Heart right ventricle (tissue), 16 donors: ENCODE data around the gene GSTM2. TPM values are rescaled to one million over a fixed set of nuclear protein-coding genes. Genes with fewer than 3 reads are reported as not detected.

ENCODE experiments used
- ATAC-seq, 8 donors: fragments of 200-7000 bp; cut with Tn5 transposase; one replicate each; pipeline ENCODE4 v1.9.1; 2020; ENCODE audit warnings: mild to moderate bottlenecking in 8 of 8, moderate library complexity in 8 of 8, moderate number of reproducible peaks in 1 of 8
- DNase-seq, 2 donors: peaks; one replicate each; pipeline ENCODE4 v3.0.0-alpha.2; 2020
- H3K27ac ChIP-seq, 10 donors: fragments of 200-600 bp; sonication (generic) in 2 of 10; one replicate each; pipeline versions ENCODE4 v1.5.0 to v1.8.0; 2020 to 2022; ENCODE audit warnings: mild to moderate bottlenecking in 3 of 10
- H3K27me3 ChIP-seq, 7 donors: fragments of 200-600 bp; one replicate each; pipeline ENCODE4 v1.8.0; 2021 to 2022; ENCODE audit warnings: mild to moderate bottlenecking in 2 of 7
- H3K36me3 ChIP-seq, 9 donors: fragments of 200-600 bp; sonication (generic) in 1 of 9; one replicate each; pipeline versions ENCODE4 v1.5.0 to v1.8.0; 2020 to 2022; ENCODE audit warnings: mild to moderate bottlenecking in 2 of 9
- H3K4me1 ChIP-seq, 9 donors: fragments of 200-600 bp; sonication (generic) in 1 of 9; one replicate each; pipeline versions ENCODE4 v1.5.0 to v1.8.0; 2020 to 2022; ENCODE audit warnings: mild to moderate bottlenecking in 4 of 9
- H3K4me3 ChIP-seq, 10 donors: fragments of 200-600 bp; sonication (generic) in 2 of 10; one replicate each; pipeline versions ENCODE4 v1.5.0 to v1.8.0; 2020 to 2022; ENCODE audit warnings: mild to moderate bottlenecking in 7 of 10, moderate library complexity in 2 of 10
- H3K9me3 ChIP-seq, 11 donors: fragments of 200-600 bp in 10 of 11; sonication (generic) in 2 of 11; one replicate each; pipeline versions ENCODE4 v1.5.0 to v1.8.0; 2013 to 2022; ENCODE audit warnings: mild to moderate bottlenecking in 2 of 11, control low read depth in 1 of 11, moderate library complexity in 1 of 11
- WGBS, 2 donors: extraction: QIAGEN DNeasy Blood & Tissue Kit; methylation state at CpG; one replicate each; pipeline ENCODE4 v1.1.7; 2013; ENCODE audit warnings: inconsistent platforms in 1 of 2; 5-methylcytosine and 5-hydroxymethylcytosine counted together
- intact Hi-C, 10 donors: fragments of 100-400 bp; cut with DNase I; formaldehyde crosslinking; loops; one replicate each; pipeline versions ENCODE4 v1.11.1 to v1.14.2; 2022
- polyA plus RNA-seq, 2 donors: library from polyadenylated mRNA; stranded (reverse); fragments of 200-250 nt; gene quantifications; one replicate each; pipeline ENCODE4 v1.2.3, GENCODE V29; 2013
- total RNA-seq, 10 donors: library from RNA; stranded (reverse); fragmentation: NEBNext Ultra II Directional in 3 of 10; extraction: Animal tissue kit (Norgen Biotek cat#: 25700) in 3 of 10; gene quantifications; one replicate each; pipeline versions ENCODE4 v1.2.1 to v1.2.4, GENCODE V29; 2021 to 2023
- TF ChIP-seq, protein P1 (sequence below), 9 donors: fragments of 200-600 bp; sonication (generic) in 2 of 9; IDR thresholded peaks; one replicate each; pipeline versions ENCODE4 v1.5.0 to v1.8.0; 2021 to 2022; ENCODE audit warnings: antibody characterized with exemption in 9 of 9, mild to moderate bottlenecking in 5 of 9, moderate library complexity in 1 of 9
- donor health status: Arrhythmogenic right ventricular cardiomyopathy.
- donor health status: ischemic (EF 13 %, LVEDD 7.1; RV severe dilation, severe dysfunction).
- donor health status: healthy with polysubstance abuse.
- donor health status: DM: no; HTN: yes; CAD: no.
- donor health status: DM: no; HTN: no; CAD: no.
- donor health status: ischemic (EF 25% LVEDD 6.9; RV normal size, moderate dysfunction).
- donor health status: ischemic (EF 25% LVEDD 5.7; RV mildly dilated, moderate dysfunction).
- donor health status: healthy.
- donor health status: DM: yes; HTN: yes; CAD: no.
- donor health status: Ischemic cardiomyopathy.
- donor health status: ischemic (EF 35%, LVEDD 5.7; RV mildly dilated, moderate dysfunction).
- donor health status: nonischemic (EF 11% LVEDD 7.7; RV severe dilation, severe dysfunction).
- donor health status: DM: yes; HTN: yes; CAD: no.
- donor health status: PGD.
- donor health status: ischemic (EF 29% LVEDD 5.4; RV normal size, mild dysfunction).
- donor health status: nonischemic (EF 23%, LVEDD 6.1; RV moderate dilation, normal function).

Gene GSTM2
- total and polyA plus RNA-seq, 12 donors, result 23.1 to 113 (median 68.1) TPM

GRCh38 chr1:109644670-109645069, 23.2 kb upstream of the GSTM2 start:
- DNase-seq (no peak), ATAC-seq (no peak)
- Histone ChIP-seq H3K4me1 (peaks cover 0 to 12% (median 6%) of the 10 kb centered on the region in 9 donors), H3K36me3 (no peaks in the 10 kb centered on the region), H3K27ac (no peak overlapping the region), H3K4me3 (no peak overlapping the region), H3K27me3 (no peaks in the 10 kb centered on the region), H3K9me3 (peaks cover 0 to 6% (median 0%) of the 10 kb centered on the region in 11 donors)
- intact Hi-C loops, result loop anchor here in 8 of 10 donors (5.0 to 10.0 kb wide), 5 partner anchors 43 to 340 kb away; partner anchors contain the start of genes GSTM1 (in 5 of the 8), GNAI3 (in 3 of the 8) and AHCYL1 (in 2 of the 8)
- WGBS, 2 donors, result 59 to 66% methylated on average over 10 of the region's 10 CpGs
- TF ChIP-seq, protein P1, sequence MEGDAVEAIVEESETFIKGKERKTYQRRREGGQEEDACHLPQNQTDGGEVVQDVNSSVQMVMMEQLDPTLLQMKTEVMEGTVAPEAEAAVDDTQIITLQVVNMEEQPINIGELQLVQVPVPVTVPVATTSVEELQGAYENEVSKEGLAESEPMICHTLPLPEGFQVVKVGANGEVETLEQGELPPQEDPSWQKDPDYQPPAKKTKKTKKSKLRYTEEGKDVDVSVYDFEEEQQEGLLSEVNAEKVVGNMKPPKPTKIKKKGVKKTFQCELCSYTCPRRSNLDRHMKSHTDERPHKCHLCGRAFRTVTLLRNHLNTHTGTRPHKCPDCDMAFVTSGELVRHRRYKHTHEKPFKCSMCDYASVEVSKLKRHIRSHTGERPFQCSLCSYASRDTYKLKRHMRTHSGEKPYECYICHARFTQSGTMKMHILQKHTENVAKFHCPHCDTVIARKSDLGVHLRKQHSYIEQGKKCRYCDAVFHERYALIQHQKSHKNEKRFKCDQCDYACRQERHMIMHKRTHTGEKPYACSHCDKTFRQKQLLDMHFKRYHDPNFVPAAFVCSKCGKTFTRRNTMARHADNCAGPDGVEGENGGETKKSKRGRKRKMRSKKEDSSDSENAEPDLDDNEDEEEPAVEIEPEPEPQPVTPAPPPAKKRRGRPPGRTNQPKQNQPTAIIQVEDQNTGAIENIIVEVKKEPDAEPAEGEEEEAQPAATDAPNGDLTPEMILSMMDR (IDR thresholded peaks at IDR 0.05), result no peak

DNA sequence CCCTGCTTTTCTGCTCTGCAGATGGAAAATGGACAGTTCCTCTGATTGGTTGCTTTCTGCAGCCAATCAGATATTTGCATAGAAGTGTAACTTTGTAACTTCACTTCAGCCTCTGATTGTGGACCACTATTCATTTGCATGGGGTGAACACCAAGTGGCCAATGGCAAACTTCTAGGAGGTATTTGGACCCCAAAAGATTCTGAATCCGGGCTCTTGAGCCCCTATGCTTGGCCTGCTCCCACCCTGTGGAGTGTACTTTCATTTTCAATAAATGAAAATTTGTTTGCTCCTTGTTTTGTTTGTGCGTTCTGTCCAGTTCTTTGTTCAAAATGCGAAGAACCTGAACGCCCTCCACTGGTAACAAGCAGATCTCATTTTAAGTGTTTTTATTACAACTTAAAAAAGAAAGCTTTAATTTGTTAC, 18.4 kb upstream of the GSTM2 start:
- peak overlapping the region in 1 of 10 donors; percentile 4 for H3K27ac ChIP-seq
- no peak for DNase-seq
- peak overlapping the region in 6 of 10 donors; percentile 29 to 42 (median 38) for H3K4me3 ChIP-seq
- peaks cover 0 to 2% (median 0%) of the 10 kb centered on the region in 9 donors for H3K4me1 ChIP-seq
- ATAC-seq, result peak in 5 of 8 donors; percentile 15 to 46 (median 33)
- TF ChIP-seq, protein P1 (IDR thresholded peaks at IDR 0.05), result peak in 7 of 9 donors; percentile 17 to 52 (median 39)
- 54 to 62% methylated on average over 4 of the region's 4 CpGs for WGBS, 2 donors
- H3K27me3 ChIP-seq, result no peaks in the 10 kb centered on the region
- H3K36me3 ChIP-seq, result no peaks in the 10 kb centered on the region
- intact Hi-C loops, result loop anchor here in 3 of 10 donors (5.0 to 10.0 kb wide), 3 partner anchors 38 to 335 kb away; partner anchors contain the start of genes AHCYL1 (in 2 of the 3) and GSTM1 (in 1 of the 3)
- peaks cover 0 to 6% (median 0%) of the 10 kb centered on the region in 11 donors for H3K9me3 ChIP-seq

- no peaks in the 10 kb centered on the region for H3K27me3 ChIP-seq
- ATAC-seq (no peak), DNase-seq (no peak)
- peaks cover 0 to 13% (median 10%) of the 10 kb centered on the region in 9 donors for H3K4me1 ChIP-seq
- 86 to 89% methylated on average over 3 of the region's 3 CpGs for WGBS, 2 donors
- intact Hi-C loops, result loop anchor here in 1 of 10 donors (10.0 kb wide), 1 partner anchor 334 kb away; the partner anchor contains the start of gene AHCYL1
- no peak overlapping the region for H3K4me3 ChIP-seq
- no peaks in the 10 kb centered on the region for H3K36me3 ChIP-seq
- no peak overlapping the region for H3K27ac ChIP-seq
- TF ChIP-seq, protein P1 (IDR thresholded peaks at IDR 0.05), result no peak
- peaks cover 0 to 6% (median 0%) of the 10 kb centered on the region in 11 donors for H3K9me3 ChIP-seq
These were observed 17.2 kb upstream of the GSTM2 start for GRCh38 chr1:109650609-109651008.

- TF ChIP-seq, protein P1 (IDR thresholded peaks at IDR 0.05), result no peak
- no peak for ATAC-seq
- H3K4me3 ChIP-seq, result no peak overlapping the region
- intact Hi-C loops, result loop anchor here in 1 of 10 donors (10.0 kb wide), 1 partner anchor 332 kb away; the partner anchor contains the start of gene AHCYL1
- no peaks in the 10 kb centered on the region for H3K36me3 ChIP-seq
- no peaks in the 10 kb centered on the region for H3K27me3 ChIP-seq
- H3K4me1 ChIP-seq, result peaks cover 0 to 22% (median 11%) of the 10 kb centered on the region in 9 donors
- H3K27ac ChIP-seq, result no peak overlapping the region
- H3K9me3 ChIP-seq, result no peaks in the 10 kb centered on the region
- DNase-seq, result no peak
- WGBS, 2 donors, result 61 to 81% methylated on average over 2 of the region's 2 CpGs
These were observed 15.5 kb upstream of the GSTM2 start for GRCh38 chr1:109652402-109652801.
